ENCODE data around the gene BTG1.

BTG1 gene

GRCh38 chr12:92128612-92129011, 17.0 kb downstream of the BTG1 start:
- no peak overlapping the region for H3K9ac ChIP-seq (ENCODE audit: low read depth, low read length)
- H3K9me3 ChIP-seq (ENCODE audit: control insufficient read depth, insufficient read depth, low read length) = no peaks in the 10 kb centered on the region
- no peaks in the 10 kb centered on the region for H3K27me3 ChIP-seq (ENCODE audit: control insufficient read depth, insufficient read depth, low read length)
- no peak overlapping the region for H3K4me3 ChIP-seq (ENCODE audit: low read depth, low read length)
- H3K4me1 ChIP-seq (ENCODE audit: control insufficient read depth, insufficient read depth, low read length) = no peaks in the 10 kb centered on the region
- H3K36me3 ChIP-seq (ENCODE audit: control insufficient read depth, insufficient read depth, low read length) = no peaks in the 10 kb centered on the region

GRCh38 chr12:92124689-92125029, 21.0 kb downstream of the BTG1 start:
- H3K9ac ChIP-seq (ENCODE audit: low read depth, low read length) = no peak overlapping the region
- no peaks in the 10 kb centered on the region for H3K36me3 ChIP-seq (ENCODE audit: control insufficient read depth, insufficient read depth, low read length)
- no peaks in the 10 kb centered on the region for H3K9me3 ChIP-seq (ENCODE audit: control insufficient read depth, insufficient read depth, low read length)
- no peak overlapping the region for H3K4me3 ChIP-seq (ENCODE audit: low read depth, low read length)
- H3K4me1 ChIP-seq (ENCODE audit: control insufficient read depth, insufficient read depth, low read length) = peaks cover 3% of the 10 kb centered on the region
- H3K27me3 ChIP-seq (ENCODE audit: control insufficient read depth, insufficient read depth, low read length) = no peaks in the 10 kb centered on the region

- no peaks in the 10 kb centered on the region for H3K9me3 ChIP-seq (ENCODE audit: control insufficient read depth, insufficient read depth, low read length)
- no peak overlapping the region for H3K9ac ChIP-seq (ENCODE audit: low read depth, low read length)
- no peak overlapping the region for H3K4me3 ChIP-seq (ENCODE audit: low read depth, low read length)
Measured at GRCh38 chr12:92123780-92124688, 21.6 kb downstream of the BTG1 start.

GRCh38 chr12:92122941-92123779, 22.5 kb downstream of the BTG1 start:
- no peak overlapping the region for H3K4me3 ChIP-seq (ENCODE audit: low read depth, low read length)
- H3K36me3 ChIP-seq (ENCODE audit: control insufficient read depth, insufficient read depth, low read length) = no peaks in the 10 kb centered on the region
- peaks cover 3% of the 10 kb centered on the region for H3K4me1 ChIP-seq (ENCODE audit: control insufficient read depth, insufficient read depth, low read length)
- H3K9me3 ChIP-seq (ENCODE audit: control insufficient read depth, insufficient read depth, low read length) = no peaks in the 10 kb centered on the region
- no peaks in the 10 kb centered on the region for H3K27me3 ChIP-seq (ENCODE audit: control insufficient read depth, insufficient read depth, low read length)
- no peak overlapping the region for H3K9ac ChIP-seq (ENCODE audit: low read depth, low read length)

More at GRCh38 chr12:92123780-92124688, 21.6 kb downstream of the BTG1 start:
- H3K4me1 ChIP-seq (ENCODE audit: control insufficient read depth, insufficient read depth, low read length) = peaks cover 3% of the 10 kb centered on the region
- H3K36me3 ChIP-seq (ENCODE audit: control insufficient read depth, insufficient read depth, low read length) = no peaks in the 10 kb centered on the region
- no peaks in the 10 kb centered on the region for H3K27me3 ChIP-seq (ENCODE audit: control insufficient read depth, insufficient read depth, low read length)

GRCh38 chr12:92121826-92122225, 23.8 kb downstream of the BTG1 start:
- no peak overlapping the region for H3K4me3 ChIP-seq (ENCODE audit: low read depth, low read length)
- no peak overlapping the region for H3K9ac ChIP-seq (ENCODE audit: low read depth, low read length)
- no peaks in the 10 kb centered on the region for H3K36me3 ChIP-seq (ENCODE audit: control insufficient read depth, insufficient read depth, low read length)

GRCh38 chr12:92118826-92119536, 26.7 kb downstream of the BTG1 start:
- H3K4me1 ChIP-seq (ENCODE audit: control insufficient read depth, insufficient read depth, low read length) = peaks cover 5% of the 10 kb centered on the region
- H3K36me3 ChIP-seq (ENCODE audit: control insufficient read depth, insufficient read depth, low read length) = no peaks in the 10 kb centered on the region
- H3K27me3 ChIP-seq (ENCODE audit: control insufficient read depth, insufficient read depth, low read length) = no peaks in the 10 kb centered on the region
- no peaks in the 10 kb centered on the region for H3K9me3 ChIP-seq (ENCODE audit: control insufficient read depth, insufficient read depth, low read length)
- H3K9ac ChIP-seq (ENCODE audit: low read depth, low read length) = no peak overlapping the region
- H3K4me3 ChIP-seq (ENCODE audit: low read depth, low read length) = no peak overlapping the region

More at GRCh38 chr12:92121826-92122225, 23.8 kb downstream of the BTG1 start:
- Histone ChIP-seq H3K4me1 (ENCODE audit: control insufficient read depth, insufficient read depth, low read length) (peaks cover 3% of the 10 kb centered on the region), H3K27me3 (ENCODE audit: control insufficient read depth, insufficient read depth, low read length) (no peaks in the 10 kb centered on the region), H3K9me3 (ENCODE audit: control insufficient read depth, insufficient read depth, low read length) (no peaks in the 10 kb centered on the region)

- Histone ChIP-seq H3K9me3 (ENCODE audit: control insufficient read depth, insufficient read depth, low read length) (no peaks in the 10 kb centered on the region), H3K27me3 (ENCODE audit: control insufficient read depth, insufficient read depth, low read length) (no peaks in the 10 kb centered on the region), H3K4me3 (ENCODE audit: low read depth, low read length) (no peak overlapping the region), H3K4me1 (ENCODE audit: control insufficient read depth, insufficient read depth, low read length) (peaks cover 8% of the 10 kb centered on the region), H3K36me3 (ENCODE audit: control insufficient read depth, insufficient read depth, low read length) (no peaks in the 10 kb centered on the region), H3K9ac (ENCODE audit: low read depth, low read length) (no peak overlapping the region)
Measured at GRCh38 chr12:92114834-92115233, 30.8 kb downstream of the BTG1 start.

GRCh38 chr12:92111256-92111655, 34.4 kb downstream of the BTG1 start:
- H3K9me3 ChIP-seq (ENCODE audit: control insufficient read depth, insufficient read depth, low read length) = no peaks in the 10 kb centered on the region
- no peaks in the 10 kb centered on the region for H3K27me3 ChIP-seq (ENCODE audit: control insufficient read depth, insufficient read depth, low read length)
- H3K4me3 ChIP-seq (ENCODE audit: low read depth, low read length) = no peak overlapping the region
- H3K36me3 ChIP-seq (ENCODE audit: control insufficient read depth, insufficient read depth, low read length) = no peaks in the 10 kb centered on the region
- peaks cover 34% of the 10 kb centered on the region for H3K4me1 ChIP-seq (ENCODE audit: control insufficient read depth, insufficient read depth, low read length)
- H3K9ac ChIP-seq (ENCODE audit: low read depth, low read length) = no peak overlapping the region

- Histone ChIP-seq H3K9me3 (ENCODE audit: control insufficient read depth, insufficient read depth, low read length) (no peaks in the 10 kb centered on the region), H3K4me1 (ENCODE audit: control insufficient read depth, insufficient read depth, low read length) (peaks cover 36% of the 10 kb centered on the region), H3K27me3 (ENCODE audit: control insufficient read depth, insufficient read depth, low read length) (no peaks in the 10 kb centered on the region), H3K36me3 (ENCODE audit: control insufficient read depth, insufficient read depth, low read length) (no peaks in the 10 kb centered on the region), H3K9ac (ENCODE audit: low read depth, low read length) (no peak overlapping the region), H3K4me3 (ENCODE audit: low read depth, low read length) (no peak overlapping the region)
Measured at GRCh38 chr12:92110083-92110640, 35.5 kb downstream of the BTG1 start.

- Histone ChIP-seq H3K9ac (ENCODE audit: low read depth, low read length) (no peak overlapping the region), H3K36me3 (ENCODE audit: control insufficient read depth, insufficient read depth, low read length) (no peaks in the 10 kb centered on the region), H3K27me3 (ENCODE audit: control insufficient read depth, insufficient read depth, low read length) (no peaks in the 10 kb centered on the region), H3K4me3 (ENCODE audit: low read depth, low read length) (no peak overlapping the region), H3K9me3 (ENCODE audit: control insufficient read depth, insufficient read depth, low read length) (no peaks in the 10 kb centered on the region), H3K4me1 (ENCODE audit: control insufficient read depth, insufficient read depth, low read length) (peaks cover 34% of the 10 kb centered on the region)
Measured at GRCh38 chr12:92109613-92110012, 36.0 kb downstream of the BTG1 start.

GRCh38 chr12:92108651-92109050, 37.0 kb downstream of the BTG1 start:
- no peak overlapping the region for H3K4me3 ChIP-seq (ENCODE audit: low read depth, low read length)
- H3K27me3 ChIP-seq (ENCODE audit: control insufficient read depth, insufficient read depth, low read length) = no peaks in the 10 kb centered on the region
- no peaks in the 10 kb centered on the region for H3K9me3 ChIP-seq (ENCODE audit: control insufficient read depth, insufficient read depth, low read length)
- H3K36me3 ChIP-seq (ENCODE audit: control insufficient read depth, insufficient read depth, low read length) = no peaks in the 10 kb centered on the region
- no peak overlapping the region for H3K9ac ChIP-seq (ENCODE audit: low read depth, low read length)
- peaks cover 34% of the 10 kb centered on the region for H3K4me1 ChIP-seq (ENCODE audit: control insufficient read depth, insufficient read depth, low read length)

Measured in iPS-15b (cell line).